HL-60/S4 (cell line): ENCODE data around the gene SLC4A8.
"Not testable (repeated sequence)": the region's sequence is repeated elsewhere in the genome, so short reads cannot be mapped to it uniquely, and the experiment has no call there.

Source experiments
- in situ Hi-C: fragments of 300-500 bp; cut with MboI; formaldehyde crosslinking; loops from 2 replicates; pipeline ENCODE4 v1.14.3; 2022; ENCODE audit warnings: low sequenced_read_pairs

The SLC4A8 gene

GRCh38 chr12:51471111-51471864 lies 46.7 kb downstream of the SLC4A8 start:
- in situ Hi-C loops = no loop called here

- in situ Hi-C loops = no loop called here
Observed at GRCh38 chr12:51472984-51473383, 48.4 kb downstream of the SLC4A8 start.

- in situ Hi-C loops = no loop called here
Observed at GRCh38 chr12:51473947-51474346, 49.3 kb downstream of the SLC4A8 start.

- in situ Hi-C loops = no loop called here
Observed at GRCh38 chr12:51475543-51475942, 50.9 kb downstream of the SLC4A8 start.

- in situ Hi-C loops = no loop called here
Observed at GRCh38 chr12:51480978-51481377, 56.3 kb downstream of the SLC4A8 start.

GRCh38 chr12:51482929-51483697 lies 58.5 kb downstream of the SLC4A8 start:
- in situ Hi-C loops = no loop called here

GRCh38 chr12:51484119-51484518 lies 59.5 kb downstream of the SLC4A8 start:
- in situ Hi-C loops = no loop called here

- in situ Hi-C loops = no loop called here
Observed at GRCh38 chr12:51488281-51488680, 63.6 kb downstream of the SLC4A8 start.

GRCh38 chr12:51493281-51493680 lies 68.7 kb downstream of the SLC4A8 start:
- in situ Hi-C loops = no loop called here

- in situ Hi-C loops = no loop called here
Observed at GRCh38 chr12:51496895-51497294, 72.3 kb downstream of the SLC4A8 start.

GRCh38 chr12:51504851-51505250 lies 80.2 kb downstream of the SLC4A8 start:
- in situ Hi-C loops = no loop called here

- in situ Hi-C loops = no loop called here
Observed at GRCh38 chr12:51505360-51506105, 80.9 kb downstream of the SLC4A8 start.

GRCh38 chr12:51507178-51507577 lies 82.5 kb downstream of the SLC4A8 start:
- in situ Hi-C loops = no loop called here

GRCh38 chr12:51508285-51508684 lies 83.7 kb downstream of the SLC4A8 start:
- in situ Hi-C loops = no loop called here

GRCh38 chr12:51511546-51512260 lies 87.1 kb downstream of the SLC4A8 start:
- in situ Hi-C loops = no loop called here

GRCh38 chr12:51512438-51512837 lies 87.8 kb downstream of the SLC4A8 start:
- in situ Hi-C loops = no loop called here

- in situ Hi-C loops = not testable (repeated sequence)
Observed at GRCh38 chr12:51515037-51515436, 90.4 kb downstream of the SLC4A8 start.

GRCh38 chr12:51517316-51517715 lies 92.7 kb downstream of the SLC4A8 start:
- in situ Hi-C loops = no loop called here

- in situ Hi-C loops = no loop called here
Observed at GRCh38 chr12:51517800-51518199, 93.2 kb downstream of the SLC4A8 start.

- in situ Hi-C loops = loop anchor here (10.0 kb wide), 1 partner anchor 85 kb away; no protein-coding TSS in a partner anchor
Observed at GRCh38 chr12:51519755-51520154, 95.1 kb downstream of the SLC4A8 start.
